NCI-H1436 (cell line): Measurements from ENCODE around the gene WNT8B.

ENCODE experiments used
- DNase-seq: peaks from one replicate; lab custom pipeline; 2025; lab: John Stamatoyannopoulos, UW

Gene WNT8B, protein sequence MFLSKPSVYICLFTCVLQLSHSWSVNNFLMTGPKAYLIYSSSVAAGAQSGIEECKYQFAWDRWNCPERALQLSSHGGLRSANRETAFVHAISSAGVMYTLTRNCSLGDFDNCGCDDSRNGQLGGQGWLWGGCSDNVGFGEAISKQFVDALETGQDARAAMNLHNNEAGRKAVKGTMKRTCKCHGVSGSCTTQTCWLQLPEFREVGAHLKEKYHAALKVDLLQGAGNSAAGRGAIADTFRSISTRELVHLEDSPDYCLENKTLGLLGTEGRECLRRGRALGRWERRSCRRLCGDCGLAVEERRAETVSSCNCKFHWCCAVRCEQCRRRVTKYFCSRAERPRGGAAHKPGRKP

DNA sequence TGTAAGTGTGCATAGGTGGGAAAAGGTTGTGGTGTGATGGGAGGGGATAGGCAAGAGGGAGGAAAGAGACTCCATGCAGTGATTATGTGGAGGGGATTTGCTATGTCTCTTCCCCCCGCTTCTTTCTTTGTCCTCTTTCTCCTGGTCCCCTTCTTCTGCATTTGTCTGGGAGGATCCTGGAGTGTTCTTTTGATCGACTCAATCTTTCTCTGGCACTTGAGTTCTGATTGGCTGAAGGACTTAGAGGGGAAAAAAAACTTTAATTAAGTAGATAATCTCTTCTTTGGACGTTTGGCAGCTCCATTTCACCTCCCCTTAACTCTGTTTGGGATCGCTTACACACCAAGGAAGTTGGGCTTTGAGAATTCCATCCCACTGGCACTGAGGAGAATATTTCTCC, at the start of gene WNT8B:
Gene WNT8B (plus strand): TSS at position 301 of the 400 bp plus-strand sequence. CDS start 160 bp downstream, outside the sequence.
- DNase-seq: no peak

DNA sequence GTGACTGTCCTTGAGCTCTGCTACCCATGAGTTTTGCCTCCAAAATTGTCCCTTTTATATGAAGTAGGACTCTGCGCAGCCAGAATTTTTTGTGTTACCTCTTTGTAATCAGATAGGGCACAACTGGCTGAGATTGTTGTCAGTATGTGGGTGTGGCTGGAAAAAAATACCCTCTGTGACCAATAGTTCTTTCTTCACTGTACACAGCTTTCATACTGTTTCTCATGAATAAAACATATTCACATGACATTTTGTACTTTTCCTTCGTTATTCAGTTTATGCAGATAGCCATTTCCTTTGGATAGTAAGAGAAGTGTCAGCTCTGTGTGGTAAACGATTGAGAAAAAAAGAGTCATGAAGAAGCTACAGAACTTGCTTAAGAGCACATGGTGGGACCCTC, 49.6 kb upstream of the WNT8B start:
- DNase-seq: no peak

DNA sequence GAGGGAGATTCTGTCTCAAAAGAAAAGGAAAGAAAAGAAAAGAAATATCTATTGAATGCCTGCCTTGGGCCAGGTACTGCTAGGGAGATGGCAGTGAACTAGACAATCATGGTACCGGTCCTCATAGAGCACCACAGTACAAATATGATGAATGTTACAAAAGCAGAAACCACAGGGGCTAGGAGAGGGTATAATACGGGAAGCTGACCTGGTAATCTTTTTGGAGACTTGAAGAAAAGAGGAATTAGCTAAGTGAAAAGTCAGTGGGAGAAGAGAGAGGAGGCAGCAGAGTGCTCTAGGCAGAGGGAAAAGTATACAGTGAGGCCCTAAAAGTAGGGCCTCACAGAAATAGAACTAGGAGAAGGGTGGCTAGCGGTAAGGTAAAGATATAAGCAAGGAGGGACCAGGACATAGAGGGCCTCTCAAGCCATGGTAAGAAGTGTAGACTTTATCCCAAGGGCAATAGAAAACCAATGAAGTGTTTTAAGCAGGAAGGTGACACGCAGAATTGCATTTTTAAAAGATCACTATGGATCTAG, 42.8 kb upstream of the WNT8B start:
- DNase-seq: no peak

DNA sequence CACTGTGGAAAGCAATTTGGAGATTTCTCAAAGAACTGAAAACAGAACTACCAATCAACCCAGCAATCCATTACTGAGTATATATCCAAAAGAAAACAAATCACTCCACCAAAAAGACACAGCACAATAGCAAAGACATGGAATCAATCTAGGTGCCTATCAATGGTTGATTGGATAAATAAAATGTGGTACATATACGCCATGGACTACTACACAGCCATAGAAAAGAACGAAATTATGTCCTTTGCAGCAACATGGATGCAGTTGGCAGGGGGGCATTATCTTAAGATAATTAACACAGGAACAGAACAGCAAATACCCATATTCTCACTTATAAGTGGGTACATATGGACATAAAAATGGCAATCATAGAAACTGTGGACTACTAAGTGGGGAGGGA, 35.4 kb upstream of the WNT8B start:
- DNase-seq: no peak

DNA sequence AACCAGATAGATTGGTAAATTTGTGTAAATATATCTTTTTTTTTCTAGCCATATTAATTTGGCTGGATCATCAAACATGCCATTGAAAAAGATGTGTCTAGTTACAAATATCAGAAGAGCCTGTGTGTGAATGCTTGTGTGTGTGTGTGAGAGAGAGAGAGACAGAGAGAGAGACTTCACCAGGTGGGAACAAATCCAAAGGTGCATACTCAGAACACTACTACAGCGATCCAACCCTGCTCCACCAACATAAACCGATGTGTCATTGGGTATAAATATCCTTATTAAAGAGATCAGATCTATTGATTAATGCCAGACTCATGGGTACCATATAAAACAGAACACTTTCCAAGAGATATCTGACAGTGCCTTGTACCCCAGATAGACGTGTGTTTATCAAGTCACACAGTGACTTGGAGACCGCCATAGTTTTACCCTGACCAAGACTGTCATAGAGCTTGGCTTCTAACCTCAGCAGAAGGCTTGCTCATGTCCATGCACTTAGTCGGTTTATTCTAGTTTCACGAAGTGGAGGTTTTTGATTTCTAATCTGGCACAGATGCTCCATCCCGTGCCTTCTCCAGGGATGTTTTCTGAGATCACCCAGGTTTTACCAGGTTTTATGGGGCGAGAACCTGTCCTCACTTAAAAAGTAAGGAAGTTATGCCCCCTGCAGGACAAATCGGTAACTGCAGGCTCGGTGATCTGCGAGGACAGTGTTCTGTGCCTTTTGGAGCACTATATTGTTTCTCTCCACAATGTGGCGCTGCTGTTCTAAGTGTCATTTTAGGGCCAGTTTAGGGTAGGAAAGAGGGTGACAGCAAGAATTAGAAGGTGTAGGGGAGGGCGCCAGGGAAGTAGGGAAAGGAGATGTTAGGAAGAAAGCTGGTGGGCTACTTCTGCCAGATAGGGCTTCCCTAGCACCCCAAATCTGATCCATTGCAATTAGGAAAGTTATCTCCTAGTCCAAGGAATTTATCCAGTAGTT, 29.3 kb upstream of the WNT8B start:
- peak; percentile 95 for DNase-seq

DNA sequence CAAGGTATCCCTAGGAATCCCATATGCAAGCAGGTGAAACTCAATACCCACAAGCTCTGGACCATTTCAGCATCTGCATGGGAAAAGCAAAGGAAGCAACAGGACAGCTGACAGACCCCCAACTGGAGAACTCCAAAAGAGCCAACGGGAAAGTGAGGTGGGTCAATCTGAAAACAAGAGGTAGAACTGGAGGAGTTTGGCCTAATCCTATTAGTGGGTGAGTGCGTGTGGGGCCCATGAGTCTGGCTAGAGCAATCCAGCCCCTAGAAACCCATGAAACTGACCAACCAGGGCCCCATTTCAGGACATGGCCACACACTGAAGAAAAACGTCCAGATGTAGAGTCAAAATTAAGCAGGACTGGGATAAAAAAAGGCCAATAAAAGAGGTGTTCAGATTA, 26.6 kb upstream of the WNT8B start:
- no peak for DNase-seq

DNA sequence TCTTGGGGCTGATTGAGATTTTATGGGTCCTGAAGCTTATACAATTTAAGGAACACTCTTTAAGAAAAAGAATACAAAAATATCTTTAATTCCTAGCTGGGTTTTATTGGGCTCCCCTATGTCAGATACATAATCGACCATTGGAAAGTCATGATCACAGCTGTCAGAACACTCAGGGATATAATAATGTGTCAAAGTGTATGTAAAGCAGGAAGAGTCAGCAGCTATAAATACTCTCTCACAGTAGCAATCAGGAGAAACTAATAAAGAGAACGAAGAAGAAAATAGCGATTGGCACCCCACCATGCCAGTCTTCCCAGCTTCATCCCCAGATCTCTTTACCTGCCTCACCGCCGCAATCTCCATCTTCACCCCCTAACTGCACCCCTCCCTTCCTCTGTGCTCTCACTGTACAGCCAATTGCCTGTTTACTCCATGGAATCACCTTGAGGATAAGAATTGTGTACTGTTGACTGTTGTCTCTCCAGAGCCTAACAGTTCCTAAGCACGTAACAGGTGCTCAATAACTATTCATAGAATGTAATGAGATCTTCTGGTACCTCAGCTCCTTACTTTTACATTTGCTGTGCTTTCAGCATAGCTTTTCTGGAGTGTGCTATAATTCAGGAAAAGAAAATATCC, 24.0 kb upstream of the WNT8B start:
- DNase-seq: no peak

DNA sequence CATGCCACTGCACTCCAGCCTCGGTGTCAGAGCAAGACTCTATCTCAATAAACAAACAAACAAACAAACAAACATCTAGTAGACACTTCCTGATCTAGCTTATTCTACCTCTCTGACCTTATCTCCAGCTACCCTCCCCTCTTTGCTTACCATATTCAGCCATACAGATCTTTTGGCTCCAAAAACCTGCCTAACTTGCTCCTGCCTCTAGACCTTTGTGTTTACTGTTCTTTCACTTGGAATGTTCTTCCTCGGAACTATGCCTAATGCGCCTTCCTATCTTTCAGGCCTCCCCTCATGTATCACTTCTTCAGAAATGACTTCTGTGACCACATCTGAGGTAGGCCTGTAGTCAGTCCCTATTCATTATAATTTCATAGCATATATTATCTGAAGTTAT, 20.3 kb upstream of the WNT8B start:
- DNase-seq: no peak

DNA sequence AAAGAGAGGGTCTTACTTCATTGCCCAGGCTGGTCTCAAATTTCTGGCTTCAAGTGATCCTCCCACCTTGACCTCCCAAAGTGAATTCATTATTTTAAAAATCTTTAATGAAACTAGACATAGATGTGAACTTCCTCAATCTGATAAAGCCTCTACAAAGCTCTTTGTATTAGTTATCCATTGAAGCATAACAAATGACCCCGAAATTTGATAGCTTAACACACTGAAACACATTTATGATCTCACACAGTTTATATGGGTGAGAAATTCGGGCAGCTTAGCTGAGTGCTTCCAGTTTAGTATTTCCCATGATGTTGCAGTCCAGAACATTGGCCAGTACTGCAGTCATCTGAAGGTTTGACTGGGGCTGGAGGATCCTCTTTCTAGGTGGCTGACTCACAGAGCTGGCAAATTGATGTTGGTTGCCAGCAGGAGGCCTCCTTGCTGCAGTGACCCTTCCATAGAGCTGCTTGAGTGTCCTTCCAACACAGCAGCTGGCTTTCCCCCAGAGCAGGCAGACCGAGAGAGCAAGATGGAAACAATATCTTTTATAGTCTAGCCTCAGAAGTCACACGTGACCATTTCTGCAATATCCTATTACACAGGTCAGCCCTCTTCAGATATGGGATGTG, 16.6 kb upstream of the WNT8B start:
- no peak for DNase-seq

DNA sequence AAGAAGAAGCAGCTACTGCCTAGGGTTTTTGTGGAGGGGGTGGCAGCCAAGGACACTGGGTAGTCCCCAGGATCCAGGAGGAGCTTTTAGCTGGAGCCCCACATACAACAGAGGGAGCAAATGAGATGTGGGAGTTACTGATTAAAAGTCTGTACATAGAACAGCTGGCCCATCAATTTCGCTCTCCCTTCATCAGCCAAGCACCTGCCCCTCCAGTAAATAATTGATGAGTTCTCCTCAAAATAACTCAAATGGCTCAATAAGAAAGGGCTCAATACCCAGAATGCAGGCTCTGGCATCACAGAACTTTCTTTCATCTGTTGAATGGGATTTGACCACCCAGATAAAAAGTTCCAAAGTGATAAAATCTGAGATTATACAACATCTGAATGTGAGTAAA, 15.1 kb upstream of the WNT8B start:
- no peak for DNase-seq

DNA sequence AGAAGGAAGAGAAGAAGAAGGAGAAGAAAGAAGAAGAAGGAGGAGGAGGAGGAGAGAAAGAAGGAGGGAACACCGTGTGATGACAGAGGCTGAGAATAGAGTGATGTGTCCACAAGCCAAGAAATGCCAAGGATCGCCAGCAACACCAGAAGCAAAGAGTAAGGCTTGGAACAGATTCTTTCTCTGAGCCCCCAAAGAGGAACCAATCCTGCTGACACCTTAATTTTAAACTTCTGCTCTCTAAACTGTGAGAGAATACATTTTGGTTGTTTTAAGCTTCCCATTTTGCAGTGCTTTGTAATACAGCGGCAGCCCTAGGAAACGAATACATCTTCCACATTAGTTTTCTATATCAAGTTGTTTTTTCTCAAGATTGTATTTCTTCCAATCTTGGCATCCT, 13.9 kb upstream of the WNT8B start:
- DNase-seq: no peak

DNA sequence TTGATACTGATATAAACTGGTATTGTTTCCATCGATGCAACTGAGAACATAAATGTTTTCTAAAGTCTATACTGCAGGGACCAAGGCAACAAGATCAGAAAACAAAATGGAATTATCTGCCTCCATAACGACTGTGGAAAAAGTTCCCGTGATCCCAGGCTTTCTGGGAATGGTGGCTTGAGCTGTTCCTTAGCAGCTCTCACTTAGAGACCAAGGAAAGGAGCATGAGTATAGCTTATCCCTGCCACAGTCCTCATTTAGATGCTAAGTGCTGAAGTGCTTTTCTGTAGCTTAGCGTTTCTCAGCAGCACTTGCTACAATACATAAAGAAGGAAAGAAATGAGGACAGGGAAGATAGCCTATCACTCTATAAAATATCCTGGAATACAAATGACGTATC, 5.5 kb downstream of the WNT8B start:
- no peak for DNase-seq

DNA sequence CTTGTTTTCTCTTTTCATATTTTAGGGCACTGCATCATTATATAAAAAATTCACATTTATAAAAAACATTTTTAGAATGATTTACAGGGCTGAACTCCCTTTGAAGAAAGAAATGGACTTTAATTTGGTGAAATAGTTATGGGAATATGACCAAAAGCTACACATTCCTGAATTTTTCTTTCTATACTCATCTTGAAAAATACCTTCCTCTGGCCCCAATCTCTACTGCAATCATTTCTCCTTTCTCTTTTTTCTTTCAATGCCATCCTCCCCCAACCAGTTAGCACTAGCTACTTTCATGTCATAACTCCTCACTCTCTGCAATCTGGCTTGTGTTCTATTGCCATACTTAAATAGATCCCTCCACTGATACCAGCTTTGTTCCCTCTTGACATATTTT, 6.2 kb downstream of the WNT8B start:
- DNase-seq: no peak

DNA sequence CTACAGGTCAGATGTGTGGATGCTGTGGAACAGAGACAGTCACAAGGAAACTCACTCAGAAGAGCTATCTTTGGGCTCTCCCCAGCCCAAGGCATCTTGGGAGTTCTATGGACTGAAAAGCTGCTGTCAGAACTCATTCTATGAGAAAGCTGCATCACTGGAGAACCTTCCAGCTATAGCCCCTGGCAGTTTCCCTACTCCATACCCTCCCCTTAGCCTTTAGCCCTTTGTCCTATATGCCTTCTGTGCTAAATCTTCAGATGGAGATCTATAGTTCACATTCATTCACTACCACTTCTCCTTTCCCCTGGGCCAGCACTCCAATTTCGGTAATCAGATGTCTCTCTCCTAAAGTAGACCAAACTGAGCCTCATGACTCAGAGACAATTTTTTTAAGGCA, 6.9 kb downstream of the WNT8B start:
- no peak for DNase-seq

DNA sequence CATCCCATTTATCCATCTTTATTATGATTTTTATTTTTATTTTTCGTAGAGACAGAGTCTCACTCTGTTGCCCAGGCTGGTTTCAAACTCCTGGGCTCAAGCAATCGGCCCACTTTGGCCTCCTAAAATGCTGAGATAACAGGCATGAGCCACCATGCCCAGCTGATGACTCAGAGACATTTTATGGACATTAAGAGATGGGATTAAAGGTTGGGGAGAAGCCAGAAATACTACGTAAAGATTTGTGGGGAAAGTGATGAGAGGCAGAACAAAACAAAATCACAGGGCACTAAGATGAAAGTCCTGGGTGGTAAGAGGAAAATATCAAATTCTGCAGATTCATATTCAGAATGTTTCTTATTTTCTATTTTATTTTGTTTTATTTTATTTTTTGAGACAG, 7.6 kb downstream of the WNT8B start:
- no peak for DNase-seq

DNA sequence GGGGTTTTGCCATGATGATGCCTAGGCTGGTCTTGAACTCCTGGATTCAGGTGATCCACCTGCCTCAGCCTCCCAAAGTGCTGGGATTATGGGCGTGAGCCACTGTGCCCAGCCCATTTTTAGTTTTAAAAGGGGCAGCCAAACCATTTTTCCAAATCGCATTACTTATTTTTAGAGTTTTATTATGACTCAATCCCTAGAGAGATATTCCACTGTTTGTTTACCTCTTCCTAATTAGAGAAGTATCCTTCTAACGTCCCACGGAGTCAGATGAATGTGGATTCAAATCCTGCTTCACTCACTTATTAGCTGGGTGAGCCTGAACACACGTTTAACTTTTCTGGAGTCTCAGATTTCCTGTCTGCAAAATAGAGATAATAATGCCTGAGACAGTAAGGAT, 15.2 kb downstream of the WNT8B start:
- DNase-seq: no peak

DNA sequence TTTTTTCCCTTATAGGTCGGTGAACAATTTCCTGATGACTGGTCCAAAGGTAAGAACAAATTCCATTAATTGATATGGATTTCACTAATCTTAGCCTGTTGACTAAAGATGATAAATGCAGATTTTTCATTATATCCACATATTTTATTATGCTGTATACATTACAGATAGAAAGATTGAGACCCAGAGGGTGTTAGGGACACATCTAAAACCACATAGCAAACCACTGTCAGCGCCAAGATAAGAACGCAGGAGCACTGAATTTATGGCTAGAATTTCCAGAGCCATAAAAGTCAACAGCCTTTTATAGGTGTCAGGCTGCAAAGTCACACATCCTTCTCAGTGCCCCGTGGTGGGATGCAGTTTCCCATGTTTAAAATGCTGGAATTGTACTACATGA, 16.2 kb downstream of the WNT8B start:
- no peak for DNase-seq

DNA sequence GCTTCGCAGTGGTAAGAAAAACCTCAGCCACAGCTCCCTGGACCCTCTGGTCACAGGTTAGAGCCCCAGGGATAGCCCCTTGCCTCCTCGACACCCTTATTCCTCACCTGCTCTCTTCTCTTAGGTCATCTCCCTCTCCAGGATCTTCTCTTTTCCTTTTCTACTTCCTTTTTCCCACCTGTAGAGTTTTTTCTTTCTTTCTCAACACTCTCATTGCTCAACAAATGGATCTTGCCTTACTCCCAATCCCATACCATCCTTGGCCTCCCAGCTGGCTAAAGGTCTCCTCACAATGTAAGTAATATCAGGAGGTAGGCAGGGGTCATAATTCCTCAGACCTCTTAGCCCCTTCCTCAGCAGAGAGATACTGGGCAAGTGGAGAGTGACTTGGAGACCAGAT, 17.2 kb downstream of the WNT8B start:
- DNase-seq: no peak

DNA sequence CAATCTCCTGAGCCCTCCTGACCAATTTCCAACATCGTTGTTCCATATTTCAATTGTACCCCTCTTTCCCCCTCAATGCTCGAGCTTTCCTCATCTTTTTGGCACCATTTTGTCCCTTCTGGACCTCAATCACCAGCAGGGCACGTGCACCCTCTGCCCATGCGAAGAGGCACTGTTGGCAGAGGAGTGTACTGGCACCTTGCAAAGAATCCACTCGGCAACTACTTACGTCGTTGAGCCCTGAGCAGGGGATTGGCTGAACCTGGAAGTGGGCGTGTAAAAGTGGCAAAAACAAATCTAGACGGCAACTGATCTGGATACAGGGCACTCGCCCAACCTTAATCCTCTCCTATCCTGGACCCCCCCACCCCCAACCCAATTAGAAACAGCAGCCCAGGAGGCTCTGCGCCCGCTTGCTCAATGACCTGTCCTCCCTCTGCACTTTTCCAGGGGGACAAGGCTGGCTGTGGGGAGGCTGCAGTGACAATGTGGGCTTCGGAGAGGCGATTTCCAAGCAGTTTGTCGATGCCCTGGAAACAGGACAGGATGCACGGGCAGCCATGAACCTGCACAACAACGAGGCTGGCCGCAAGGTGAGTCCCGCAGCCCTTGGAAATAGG, 18.8 kb downstream of the WNT8B start:
- peak; percentile 78 for DNase-seq

DNA sequence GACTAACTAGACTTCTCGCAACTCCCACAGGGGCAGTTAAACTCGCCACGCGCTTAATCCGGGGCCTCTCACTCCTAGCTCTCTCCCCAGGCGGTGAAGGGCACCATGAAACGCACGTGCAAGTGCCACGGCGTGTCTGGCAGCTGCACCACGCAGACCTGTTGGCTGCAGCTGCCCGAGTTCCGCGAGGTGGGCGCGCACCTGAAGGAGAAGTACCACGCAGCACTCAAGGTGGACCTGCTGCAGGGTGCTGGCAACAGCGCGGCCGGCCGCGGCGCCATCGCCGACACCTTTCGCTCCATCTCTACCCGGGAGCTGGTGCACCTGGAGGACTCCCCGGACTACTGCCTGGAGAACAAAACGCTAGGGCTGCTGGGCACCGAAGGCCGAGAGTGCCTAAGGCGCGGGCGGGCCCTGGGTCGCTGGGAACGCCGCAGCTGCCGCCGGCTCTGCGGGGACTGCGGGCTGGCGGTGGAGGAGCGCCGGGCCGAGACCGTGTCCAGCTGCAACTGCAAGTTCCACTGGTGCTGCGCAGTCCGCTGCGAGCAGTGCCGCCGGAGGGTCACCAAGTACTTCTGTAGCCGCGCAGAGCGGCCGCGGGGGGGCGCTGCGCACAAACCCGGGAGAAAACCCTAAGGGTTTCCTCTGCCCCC, 19.5 kb downstream of the WNT8B start:
- DNase-seq: peak; percentile 27

DNA sequence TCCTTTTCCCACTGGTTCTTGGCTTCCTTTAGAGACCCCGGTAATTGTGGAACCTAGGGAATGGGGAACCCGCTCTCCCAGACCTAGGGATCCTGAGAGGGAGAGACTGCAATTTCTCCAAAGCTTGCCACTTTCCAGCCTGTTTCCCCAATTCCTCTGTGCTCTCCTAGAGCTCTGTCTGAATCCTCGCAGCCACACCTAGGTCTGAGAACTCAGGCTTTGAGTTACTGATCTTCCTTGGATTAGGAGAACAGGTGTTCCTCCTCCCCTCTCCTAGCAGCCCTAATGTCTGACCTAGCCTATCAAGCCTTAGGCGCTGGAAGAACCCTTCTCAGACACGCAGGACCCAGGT, 20.0 kb downstream of the WNT8B start:
- DNase-seq: no peak
